Transverse colon (tissue), 4 donors: ENCODE results near the gene ARID3A.

ENCODE experiments used
- EP300 ChIP-seq: sonication (generic); formaldehyde crosslinking; IDR thresholded peaks from one replicate; pipeline ENCODE4 v1.6.1; 2017; ENCODE audit warnings: antibody characterized with exemption, low read depth
- POLR2A ChIP-seq: fragments of 450-650 bp; IDR thresholded peaks from one replicate; pipeline ENCODE4 v1.6.1; 2016; ENCODE audit warnings: antibody characterized with exemption, mild to moderate bottlenecking, moderate library complexity
- POLR2AphosphoS5 ChIP-seq, 3 donors: sonication (generic); formaldehyde crosslinking; IDR thresholded peaks; one replicate each; pipeline ENCODE4 v1.6.1; 2016; ENCODE audit warnings: antibody characterized with exemption in 3 of 3
- TF ChIP-seq, protein P1 (sequence below), 5 experiments: fragments of 200-600 bp in 3 of 5; fragments of 450-650 bp in 2 of 5; sonication (generic) in 3 of 5; IDR thresholded peaks; 1 replicate in 2 of 5; 2 replicates in 3 of 5; pipeline ENCODE4 v1.5.1; 2016 to 2017; ENCODE audit warnings: antibody characterized with exemption in 5 of 5, inconsistent platforms in 3 of 5, mild to moderate bottlenecking in 2 of 5, moderate library complexity in 1 of 5

DNA sequence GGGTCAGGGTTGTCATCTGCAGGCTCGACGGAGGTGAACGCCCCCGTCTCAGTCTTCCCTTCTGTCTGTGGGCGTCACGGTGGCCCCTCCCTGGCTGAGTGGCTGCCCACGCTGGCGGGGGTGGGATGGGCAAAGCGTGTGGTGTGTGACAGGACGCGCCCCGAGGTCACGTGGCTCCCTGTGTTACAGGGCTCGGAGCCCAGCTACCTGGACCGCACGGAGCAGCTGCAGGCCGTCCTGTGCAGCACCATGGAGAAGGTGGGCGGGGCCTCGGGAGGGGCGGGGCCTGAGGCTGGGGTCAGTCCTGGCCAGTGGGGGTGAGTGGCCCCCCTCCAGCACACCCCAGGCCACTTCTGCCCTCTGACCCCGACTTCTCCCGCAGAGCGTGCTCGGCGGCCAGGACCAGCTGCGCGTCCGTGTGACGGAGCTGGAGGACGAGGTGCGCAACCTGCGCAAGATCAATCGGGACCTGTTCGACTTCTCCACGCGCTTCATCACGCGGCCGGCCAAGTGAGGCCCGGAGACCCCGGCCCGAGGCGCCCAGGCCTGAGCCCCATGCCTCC lies 68.1 kb downstream of the ARID3A start:
- TF ChIP-seq, protein P1, sequence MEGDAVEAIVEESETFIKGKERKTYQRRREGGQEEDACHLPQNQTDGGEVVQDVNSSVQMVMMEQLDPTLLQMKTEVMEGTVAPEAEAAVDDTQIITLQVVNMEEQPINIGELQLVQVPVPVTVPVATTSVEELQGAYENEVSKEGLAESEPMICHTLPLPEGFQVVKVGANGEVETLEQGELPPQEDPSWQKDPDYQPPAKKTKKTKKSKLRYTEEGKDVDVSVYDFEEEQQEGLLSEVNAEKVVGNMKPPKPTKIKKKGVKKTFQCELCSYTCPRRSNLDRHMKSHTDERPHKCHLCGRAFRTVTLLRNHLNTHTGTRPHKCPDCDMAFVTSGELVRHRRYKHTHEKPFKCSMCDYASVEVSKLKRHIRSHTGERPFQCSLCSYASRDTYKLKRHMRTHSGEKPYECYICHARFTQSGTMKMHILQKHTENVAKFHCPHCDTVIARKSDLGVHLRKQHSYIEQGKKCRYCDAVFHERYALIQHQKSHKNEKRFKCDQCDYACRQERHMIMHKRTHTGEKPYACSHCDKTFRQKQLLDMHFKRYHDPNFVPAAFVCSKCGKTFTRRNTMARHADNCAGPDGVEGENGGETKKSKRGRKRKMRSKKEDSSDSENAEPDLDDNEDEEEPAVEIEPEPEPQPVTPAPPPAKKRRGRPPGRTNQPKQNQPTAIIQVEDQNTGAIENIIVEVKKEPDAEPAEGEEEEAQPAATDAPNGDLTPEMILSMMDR (IDR thresholded peaks at IDR 0.05) = no peak
- TF ChIP-seq POLR2A = no peak
- TF ChIP-seq POLR2AphosphoS5 (IDR thresholded peaks at IDR 0.05) = no peak
- no peak for TF ChIP-seq EP300
